ENCODE measurements around the gene VAMP8.
"Not testable (repeated sequence)": the region's sequence is repeated elsewhere in the genome, so short reads cannot be mapped to it uniquely, and the experiment has no call there.

The VAMP8 gene

DNA sequence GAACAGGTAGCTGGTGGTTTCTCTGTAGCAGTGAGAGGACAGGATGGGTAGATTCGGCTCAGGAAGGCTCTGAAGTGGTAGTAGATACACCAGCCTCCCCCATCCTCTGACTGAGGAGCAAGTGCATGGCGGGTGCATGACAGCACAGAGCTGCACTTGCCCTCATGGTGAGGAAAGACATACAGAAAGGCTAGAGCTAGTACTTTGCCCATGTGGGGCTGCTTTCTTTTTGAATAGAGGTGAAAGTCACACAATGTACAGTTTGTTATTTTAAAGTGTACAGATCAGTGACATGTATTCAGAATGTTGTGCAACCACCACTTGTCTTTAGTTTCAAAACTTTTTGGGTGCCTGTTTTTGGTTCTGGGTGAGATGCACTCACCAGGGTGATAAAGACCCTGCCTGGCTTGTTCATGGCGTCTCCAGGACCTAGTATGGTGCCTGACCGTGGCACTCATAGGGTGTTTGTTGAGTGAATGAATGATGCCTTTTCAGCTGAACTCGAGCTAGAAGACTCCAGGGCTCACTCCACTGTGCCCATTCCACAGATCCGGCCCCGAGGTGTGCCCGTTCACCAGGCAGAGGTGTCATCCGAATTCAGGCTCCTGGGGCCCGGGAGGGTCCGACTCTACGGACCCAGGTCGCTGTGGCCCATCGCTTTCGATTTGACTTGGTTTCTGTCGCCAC is 6.4 kb downstream of the VAMP8 start:
- DNase-seq: no peak

DNA sequence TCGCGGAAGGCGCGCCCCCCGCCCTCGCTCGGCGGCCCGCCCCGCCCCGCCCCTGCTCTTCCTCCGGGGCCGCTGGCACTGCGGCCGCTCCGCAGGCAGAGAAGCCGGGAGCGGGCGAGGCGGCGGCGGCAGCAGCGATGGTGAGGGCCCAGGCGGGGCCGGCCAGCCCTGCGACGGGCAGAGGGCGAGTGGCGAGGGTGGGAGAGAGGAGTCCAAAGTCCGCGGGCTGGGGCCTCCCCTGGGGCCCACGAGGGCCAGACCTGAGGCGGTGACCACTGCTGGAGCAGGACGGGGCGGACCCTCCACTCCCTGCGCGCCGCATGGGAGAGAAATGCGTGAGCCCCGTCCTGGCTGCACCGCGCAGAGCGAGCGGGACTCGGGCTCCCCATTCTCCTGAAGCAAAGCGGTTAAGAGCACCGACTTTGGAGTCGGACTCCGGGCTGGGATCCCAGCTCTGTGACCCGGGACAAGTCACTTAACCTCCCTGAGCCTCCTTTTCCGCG is 7.0 kb downstream of the VAMP8 start, which contains the start of gene VAMP5:
VAMP5 (plus strand) TSS at position 78 of the 503 bp plus-strand sequence; CDS start at position 138, 60 bp downstream.
- peak; percentile 72 for DNase-seq

DNA sequence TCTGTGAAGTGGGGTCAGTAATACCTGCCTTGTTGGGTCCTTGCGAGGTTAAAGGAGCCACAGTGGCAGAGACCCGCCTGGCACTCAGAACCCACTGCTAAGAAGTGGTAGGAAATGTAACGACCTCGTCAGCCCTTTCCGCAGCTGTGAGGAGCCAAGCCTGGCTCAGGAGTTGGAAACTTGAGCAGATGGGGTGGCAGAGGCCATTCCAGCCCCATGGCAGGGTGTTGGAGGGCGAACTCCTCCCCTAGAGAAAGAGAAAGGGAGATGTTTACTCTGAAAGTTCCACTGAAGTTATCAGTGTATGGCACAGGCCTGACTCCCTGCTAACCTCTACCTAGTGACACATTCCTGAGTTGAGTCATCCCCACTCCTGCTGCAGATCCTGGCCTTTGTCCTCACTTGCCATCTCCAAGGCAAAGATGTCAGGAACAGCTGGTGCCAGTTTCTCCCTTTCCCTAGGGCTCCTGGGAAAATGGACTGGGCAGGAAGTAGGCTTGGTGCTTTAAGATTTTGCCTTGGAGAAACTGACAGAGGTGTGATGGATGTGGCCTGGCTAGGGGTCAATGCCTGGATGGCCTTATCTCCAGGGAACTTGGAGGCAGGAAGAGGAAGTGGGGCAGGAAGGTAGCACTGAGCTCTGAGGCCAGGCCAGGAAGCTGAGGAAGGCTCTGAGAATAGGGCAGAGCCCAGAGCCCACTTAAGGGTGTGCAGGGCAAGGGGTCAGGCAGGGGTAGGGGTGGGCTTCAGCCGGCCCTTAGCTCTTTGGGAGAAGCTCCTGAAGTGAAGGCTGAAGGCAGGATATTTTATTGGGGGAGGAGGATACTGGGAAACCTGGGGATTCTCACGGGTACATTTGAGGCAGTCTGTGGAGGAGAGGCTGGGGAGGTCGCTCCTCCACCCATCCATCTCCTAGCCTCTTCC is 7.7 kb downstream of the VAMP8 start:
- DNase-seq: no peak

DNA sequence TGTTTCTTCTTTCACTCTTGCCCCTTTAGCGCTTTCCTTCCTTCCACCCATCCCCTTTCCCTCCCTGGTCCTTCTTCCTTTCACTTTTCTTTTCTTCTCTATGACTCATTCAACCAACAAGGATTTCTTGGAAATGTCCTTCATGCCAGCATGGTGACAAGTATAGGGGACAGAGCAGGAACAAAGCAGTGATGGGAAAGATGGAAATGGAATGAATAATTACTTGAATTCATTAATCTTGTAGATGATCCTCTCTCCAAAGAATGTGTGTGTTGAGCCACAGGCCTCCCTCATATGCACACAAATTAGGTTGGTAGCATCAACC is 8.4 kb downstream of the VAMP8 start:
- no peak for DNase-seq

DNA sequence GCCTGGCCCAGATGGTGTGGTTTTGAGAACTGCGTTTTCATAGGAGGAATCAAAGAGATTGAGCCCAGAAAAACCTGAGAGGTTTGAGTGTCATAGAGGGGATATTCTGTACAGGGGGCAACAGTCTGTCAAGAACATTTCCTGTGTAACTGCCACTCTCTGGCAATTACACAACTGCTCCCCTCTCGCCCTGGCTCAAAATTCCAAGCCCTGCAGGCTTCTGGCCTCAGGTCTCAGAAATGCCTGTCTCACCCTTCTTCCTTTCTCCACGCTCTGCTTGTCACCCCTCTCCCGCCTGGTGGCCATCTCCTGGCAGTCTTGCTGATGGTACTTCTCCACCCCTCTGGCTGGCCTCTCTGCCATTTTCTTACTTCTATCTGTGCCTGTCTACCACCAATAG is 10.8 kb downstream of the VAMP8 start:
- DNase-seq: no peak

DNA sequence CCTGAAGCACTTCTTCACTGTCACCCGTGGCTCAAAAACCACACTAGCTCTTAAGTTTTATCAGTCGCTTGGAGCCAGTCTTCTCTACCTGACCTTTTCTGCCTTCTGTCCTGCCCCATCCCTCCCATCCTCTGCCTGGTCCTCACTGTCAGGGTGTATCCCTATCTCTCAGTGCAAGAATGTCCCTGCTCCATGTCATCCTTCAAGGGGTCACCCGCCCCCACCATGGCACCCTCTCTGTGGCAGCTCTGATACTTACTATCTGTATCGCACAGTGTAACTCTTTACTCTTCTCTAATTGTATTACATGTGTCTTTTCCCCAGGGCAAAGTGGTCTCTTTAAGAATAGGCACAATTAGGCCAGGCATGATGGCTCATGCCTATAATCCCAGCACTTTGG is 11.3 kb downstream of the VAMP8 start:
- DNase-seq: no peak

DNA sequence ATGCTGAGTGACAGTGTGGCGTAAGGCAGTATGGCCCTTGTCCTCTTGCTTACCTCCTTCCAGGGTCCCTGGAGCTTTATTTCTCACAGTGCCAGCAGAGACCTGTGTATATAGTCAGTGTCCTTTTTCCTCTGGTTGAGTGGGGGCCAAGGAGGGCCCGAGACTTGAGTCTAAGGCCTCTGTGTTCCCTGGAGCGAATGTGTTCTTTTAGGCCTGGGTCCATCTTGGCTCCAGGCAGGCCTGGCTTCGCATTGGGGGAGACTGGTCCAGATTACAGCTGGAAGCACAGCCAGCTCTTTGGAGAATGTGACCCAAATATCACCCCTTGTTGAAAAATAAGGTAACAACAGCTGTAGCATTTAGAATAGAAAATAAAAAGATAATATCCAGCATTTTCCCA is 11.8 kb downstream of the VAMP8 start:
- DNase-seq: no peak

DNA sequence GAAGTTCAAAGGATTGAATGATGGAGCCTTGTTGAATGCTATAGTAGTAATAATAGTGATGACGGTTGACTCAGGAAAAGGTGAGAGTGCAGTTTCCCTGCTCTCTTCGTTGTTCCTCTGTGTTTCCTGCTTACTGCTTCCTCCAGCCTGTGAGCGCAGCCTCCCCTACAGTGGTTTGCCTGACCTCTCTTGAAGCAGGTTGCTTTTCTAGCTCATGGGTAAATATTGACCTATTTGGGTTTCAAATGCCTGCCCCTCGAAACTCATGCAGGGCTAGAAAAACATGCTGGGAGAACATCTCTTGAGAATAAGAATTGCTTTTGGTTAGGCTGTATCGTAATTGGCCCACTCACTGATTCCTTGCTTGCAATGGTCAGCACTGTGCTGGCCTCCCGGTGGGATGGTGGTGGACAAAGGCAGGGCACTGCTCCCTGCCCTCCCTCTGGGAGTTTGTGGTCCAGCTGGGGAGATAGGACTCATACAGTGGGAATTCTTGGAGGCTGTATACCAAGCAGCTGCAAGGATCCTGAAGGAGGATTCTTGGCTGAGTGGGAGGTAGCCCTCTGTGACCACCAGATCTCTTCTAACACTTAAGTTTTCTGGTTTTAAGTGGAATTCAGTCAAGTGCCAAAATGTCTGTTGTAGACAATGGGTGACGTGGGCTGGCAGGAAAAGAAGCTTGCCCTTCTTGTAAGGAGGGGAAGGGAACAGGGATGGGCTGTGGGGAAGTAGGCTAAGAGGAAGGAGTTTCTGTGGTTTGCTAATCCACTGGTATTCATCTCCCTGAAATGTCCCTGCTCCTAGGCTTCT is 12.8 kb downstream of the VAMP8 start:
- no peak for DNase-seq

DNA sequence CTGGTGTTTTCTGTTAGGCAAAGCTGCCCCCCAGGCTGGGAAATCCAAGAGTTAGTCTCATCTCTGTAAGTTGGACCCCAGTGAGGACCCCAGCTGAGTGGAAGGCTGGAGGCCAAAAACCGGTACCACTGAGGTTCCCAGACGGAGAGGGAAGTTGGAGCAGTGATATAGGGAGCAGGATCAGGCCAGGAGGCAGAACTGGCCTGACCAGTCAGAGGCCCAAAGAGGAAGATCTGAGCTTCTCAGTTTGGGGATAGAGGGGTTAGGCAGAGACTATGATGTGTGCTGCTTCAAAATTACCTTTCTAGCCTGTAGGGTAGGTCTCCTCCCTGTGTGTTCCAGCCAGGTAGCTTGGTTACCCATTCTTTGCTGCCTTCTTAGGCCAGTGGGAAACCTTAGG is 13.6 kb downstream of the VAMP8 start:
- no peak for DNase-seq

DNA sequence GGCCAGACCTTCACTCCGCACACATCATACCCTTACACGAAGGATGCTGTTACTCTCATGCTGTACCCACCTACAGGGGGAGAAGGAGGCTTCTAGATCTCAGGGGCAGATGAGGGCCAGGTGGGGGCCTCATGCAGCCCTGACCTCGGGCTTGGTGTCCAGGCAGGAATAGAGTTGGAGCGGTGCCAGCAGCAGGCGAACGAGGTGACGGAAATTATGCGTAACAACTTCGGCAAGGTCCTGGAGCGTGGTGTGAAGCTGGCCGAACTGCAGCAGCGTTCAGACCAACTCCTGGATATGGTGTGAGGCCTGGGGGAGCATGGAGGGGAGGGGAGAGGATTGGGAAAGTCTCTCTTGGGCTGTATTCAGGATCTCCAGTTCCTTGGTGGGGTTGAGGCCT is 14.2 kb downstream of the VAMP8 start:
- DNase-seq: no peak

DNA sequence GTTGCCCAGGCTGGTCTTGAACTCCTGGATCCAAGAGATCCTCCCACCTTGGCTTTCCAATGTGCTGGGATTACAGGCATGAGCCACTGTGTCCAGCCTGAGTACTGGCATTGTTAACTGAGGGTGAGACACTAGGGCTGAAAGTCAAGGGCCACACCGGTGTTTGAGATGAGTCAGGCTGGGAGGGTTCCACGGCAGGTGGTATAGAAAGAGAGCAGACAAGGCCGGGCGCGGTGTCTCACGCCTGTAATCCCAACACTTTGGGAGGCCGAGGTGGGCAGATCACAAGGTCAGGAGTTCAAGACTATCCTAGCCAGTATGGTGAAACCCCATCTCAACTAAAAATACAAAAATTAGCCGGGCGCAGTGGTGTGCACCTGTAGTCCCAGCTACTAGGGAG is 14.9 kb downstream of the VAMP8 start:
- not testable (repeated sequence) for DNase-seq

DNA sequence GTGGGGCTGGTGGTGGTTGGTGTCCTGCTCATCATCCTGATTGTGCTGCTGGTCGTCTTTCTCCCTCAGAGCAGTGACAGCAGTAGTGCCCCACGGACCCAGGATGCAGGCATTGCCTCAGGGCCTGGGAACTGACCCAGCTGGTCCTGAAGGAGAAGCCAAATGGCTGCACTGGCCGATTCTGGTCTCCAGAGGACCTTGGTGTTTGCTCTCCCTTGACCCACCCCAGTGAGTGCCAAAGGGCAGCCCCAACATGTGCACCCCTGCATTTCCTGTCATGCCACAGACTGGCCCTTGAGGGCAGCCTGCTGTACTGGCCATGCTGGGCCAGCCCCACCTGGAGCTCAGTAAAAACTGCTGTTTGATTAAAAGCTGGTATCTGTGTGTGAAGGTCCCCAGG is 15.6 kb downstream of the VAMP8 start:
- no peak for DNase-seq

DNA sequence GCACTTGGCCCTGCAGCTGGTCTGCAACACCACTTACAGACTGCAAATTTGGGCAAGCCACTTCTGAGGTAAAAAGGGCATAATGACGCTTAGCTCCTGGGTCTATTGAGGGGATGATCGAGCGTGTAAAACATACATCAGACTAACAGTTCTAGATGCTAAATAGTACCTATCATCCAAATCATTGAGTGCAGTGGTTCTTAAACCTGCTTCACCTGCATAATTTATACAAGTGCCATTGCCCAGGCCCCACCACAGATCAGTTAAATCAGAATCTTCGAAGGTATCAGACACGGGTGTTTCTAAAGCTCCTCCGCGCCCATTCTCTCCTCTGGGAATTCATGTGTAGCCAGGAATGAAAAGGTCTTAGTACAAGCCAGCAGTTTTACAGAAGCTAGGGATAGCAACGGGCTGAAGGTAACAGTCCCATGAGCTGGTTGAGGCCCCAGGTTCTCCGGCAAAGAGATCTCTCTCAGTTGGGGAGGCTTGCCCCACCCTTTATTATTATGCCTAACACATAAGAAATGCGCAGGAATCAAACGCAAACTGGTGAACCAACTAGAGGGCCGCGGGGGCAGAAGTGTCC is 17.4 kb downstream of the VAMP8 start:
- no peak for DNase-seq

DNA sequence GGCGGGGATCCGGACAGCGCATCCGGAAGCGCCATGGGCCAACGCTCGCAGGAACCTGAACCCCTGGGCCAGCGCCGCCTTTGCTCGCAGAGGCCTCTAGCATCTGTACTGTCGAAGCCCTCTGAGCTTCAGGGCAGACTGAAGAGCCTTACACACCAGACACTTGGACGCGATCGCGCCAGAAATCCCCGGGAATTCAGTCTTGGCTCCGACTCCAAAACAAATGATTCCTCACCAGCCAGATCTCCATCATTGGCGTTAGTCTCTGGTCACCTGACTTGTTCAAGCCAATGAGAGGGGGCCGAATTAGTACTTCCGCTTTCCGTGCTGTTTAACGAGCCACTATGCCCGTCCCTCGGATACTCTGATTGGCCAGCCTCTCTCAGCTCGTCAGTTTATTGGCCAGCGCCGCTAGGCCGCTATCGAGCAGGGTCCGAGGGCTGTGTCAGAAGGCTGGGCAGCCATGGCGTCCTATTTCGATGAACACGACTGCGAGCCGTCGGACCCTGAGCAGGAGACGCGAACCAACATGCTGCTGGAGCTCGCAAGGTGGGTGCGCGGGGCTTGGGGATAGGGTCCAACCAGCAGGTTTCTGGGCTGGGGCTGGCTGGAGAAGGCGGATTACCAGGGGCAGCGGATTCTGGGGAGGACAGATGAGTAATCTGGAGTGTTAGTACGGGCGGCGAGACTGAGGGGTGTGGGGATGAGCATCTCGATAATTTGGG is 18.1 kb downstream of the VAMP8 start, which contains the start of gene RNF181:
RNF181 (plus strand) TSS at position 445 of the 725 bp plus-strand sequence; CDS start at position 464, 19 bp downstream.
- DNase-seq: peak; percentile 95

DNA sequence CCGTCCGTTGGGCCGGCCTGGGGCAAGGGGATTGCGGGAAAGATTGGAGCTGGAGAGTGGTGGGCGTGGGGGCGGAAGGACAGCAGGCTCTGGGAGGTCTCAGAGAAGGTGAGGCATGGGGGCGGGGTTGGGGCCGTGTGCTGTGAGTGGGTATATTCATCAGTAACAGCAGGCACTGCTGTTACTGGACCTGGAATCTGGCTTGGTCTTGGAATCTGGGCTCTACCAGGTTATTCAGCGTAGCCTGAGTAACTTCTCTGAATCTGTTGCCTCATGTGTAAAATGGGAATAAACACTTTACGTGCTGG is 18.6 kb downstream of the VAMP8 start:
- DNase-seq: no peak

DNA sequence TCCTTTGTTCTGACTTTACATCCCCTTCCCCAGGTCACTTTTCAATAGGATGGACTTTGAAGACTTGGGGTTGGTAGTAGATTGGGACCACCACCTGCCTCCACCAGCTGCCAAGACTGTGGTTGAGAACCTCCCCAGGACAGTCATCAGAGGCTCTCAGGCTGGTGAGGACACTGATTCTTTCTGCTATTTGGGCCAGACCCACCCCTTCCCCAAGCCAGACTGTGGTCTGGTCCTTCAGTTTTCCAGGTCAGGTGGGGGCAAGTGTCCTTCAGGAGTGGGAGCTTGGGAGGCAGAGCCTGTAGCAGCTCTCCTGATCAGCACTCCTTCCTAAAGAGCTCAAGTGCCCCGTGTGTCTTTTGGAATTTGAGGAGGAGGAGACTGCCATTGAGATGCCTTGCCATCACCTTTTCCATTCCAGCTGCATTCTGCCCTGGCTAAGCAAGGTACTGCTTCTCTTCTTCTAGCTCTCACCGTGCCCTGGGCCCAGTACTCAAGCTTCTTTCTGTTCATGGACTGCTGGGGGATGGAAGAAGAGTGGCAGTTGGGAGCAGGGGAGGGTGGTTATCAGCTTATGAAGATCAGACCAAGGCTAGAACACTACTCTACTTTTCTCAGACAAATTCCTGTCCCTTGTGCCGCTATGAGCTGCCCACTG is 19.2 kb downstream of the VAMP8 start:
- no peak for DNase-seq

DNA sequence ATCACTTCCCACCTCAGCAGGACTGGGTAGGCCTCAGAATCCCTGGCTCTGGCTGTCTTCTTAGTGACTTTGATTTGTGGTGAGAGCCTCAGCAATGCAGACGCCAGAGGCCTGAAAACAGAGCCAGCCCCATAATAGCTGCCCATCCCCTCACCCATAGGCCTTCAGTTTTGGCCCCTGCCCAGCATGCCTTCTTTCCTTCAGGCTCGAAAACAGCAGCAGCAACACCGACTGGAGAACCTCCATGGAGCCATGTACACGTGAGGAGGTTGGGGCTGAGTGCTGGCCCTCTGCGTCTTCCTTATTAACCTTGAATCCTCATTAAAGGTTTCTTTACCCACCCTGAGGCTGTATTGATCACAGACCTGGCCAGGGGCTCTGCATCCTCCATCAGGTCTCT is 19.9 kb downstream of the VAMP8 start:
- DNase-seq: no peak

DNA sequence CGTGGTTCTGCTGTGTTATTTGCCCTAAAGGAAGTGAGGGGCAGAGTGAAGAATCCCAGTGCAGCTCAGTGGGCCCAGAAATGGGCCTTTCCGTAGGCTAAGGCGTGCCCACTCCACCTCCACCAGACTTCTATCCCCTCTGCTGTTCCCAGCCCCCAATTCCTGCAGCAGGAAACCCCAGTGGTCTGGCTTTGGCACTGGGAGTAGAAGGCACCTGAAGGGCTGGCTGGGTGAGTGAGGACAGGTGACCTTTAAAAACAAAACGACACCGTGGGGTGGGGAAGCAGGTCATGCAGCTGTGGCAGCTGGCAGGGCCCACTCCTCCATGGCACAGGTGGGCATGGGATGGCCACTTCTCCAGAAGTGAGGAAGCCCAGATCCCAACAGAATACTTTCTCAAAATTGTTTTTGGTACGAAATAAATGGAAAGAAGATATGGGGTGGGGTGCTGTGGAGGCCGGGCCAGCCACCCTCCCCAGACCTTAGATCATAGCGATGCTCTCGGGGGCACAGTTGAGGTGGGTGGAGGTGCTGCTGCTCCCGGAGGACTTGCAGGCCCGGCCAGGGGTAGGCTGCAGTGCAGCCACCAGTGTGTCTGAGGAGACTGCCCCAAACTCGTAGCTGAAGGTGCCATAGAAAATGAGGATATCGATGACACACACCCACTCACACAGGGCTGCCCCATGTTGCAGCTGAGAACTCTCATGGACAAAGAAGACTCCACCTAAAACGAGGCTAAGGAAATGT is 21.4 kb downstream of the VAMP8 start:
- DNase-seq: no peak

DNA sequence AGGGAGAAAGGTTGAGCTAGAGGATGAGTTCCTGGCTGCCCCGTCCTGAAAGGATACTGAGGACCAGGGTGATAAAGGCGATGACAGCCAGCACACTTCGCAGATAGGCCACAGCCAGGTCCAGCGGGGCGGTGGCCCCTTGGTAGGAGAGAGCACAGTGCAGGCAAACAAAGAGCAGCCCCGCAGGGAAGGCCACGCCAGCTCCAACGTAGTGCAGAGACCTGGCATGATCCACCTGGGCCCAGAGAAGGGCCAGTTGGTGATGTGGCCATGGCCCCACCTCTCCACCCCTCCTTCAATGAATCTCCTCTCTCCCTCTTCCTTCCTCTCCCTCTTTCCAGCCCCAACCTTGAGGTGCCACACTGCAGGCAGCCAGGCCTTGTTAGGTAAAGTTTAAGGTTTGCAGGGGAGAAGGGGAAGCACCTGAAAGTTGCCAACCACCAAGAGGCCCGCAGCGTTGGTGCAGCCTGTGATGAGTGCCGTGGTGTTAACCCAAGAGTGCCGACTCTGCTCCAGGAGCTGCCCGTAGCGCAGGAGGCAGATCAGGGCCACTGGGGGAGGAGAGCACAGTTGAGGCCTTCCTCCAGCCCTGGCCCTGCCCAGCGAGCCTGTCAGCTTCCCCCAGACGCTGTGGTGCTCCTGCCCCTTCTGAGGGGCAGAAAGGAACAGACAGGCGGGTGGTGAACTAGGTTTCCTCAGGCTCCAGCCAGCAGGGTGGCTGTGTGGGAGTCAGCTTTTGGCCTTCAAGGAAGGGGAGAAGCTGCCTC is 22.3 kb downstream of the VAMP8 start:
- DNase-seq: no peak

DNA sequence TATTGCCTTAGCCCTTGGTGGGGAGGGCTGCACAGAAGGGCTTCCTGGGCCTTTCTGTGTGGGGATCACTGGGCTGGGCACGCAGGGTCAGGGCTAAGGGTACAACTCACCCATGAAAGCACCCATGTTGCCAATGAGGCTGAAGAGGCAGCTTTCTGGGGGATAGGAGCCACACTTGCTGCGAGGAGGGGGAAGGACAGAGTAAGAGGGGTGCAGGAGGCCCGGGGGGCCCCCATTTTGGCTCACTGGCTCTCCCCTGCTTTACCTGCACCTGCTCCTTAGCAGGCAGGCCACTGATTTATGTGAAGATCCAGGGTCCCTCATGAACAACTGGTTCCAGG is 22.8 kb downstream of the VAMP8 start:
- no peak for DNase-seq

Measured in right forelimb (tissue), 1 donor.